GM18861 (cell line): ENCODE data around the gene ADRA1B.
A peak's percentile ranks its signal among the peaks of the same experiment; 100 is the strongest.
"Not testable (repeated sequence)": the region's sequence is repeated elsewhere in the genome, so short reads cannot be mapped to it uniquely, and the experiment has no call there.

Experiments used
- ATAC-seq: cut with Tn5 transposase; IDR thresholded peaks from one replicate; pipeline ENCODE4 v1.9.1; 2021; ENCODE audit not compliant: unreplicated experiment

The ADRA1B gene

GRCh38 chr5:159965031-159965837 is 49.0 kb downstream of the ADRA1B start:
- ATAC-seq, result no peak

DNA sequence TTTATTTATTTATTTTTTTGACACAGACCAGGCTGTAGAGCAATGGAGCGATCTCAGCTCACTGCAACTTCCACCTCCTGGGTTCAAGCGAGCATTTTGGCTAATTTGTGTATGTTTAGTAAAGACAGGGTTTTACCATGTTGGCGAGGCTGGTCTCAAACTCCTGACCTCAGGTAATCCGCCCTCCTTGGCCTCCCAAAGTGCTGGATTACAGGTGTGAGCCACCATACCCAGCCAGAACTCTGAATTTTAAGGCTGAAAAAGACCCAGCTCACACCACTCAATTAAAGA is 49.5 kb downstream of the ADRA1B start:
- not testable (repeated sequence) for ATAC-seq

- ATAC-seq, result no peak
Measured at GRCh38 chr5:159969966-159970365, 53.7 kb downstream of the ADRA1B start.

GRCh38 chr5:159971038-159971437 is 54.8 kb downstream of the ADRA1B start:
- ATAC-seq, result no peak

DNA sequence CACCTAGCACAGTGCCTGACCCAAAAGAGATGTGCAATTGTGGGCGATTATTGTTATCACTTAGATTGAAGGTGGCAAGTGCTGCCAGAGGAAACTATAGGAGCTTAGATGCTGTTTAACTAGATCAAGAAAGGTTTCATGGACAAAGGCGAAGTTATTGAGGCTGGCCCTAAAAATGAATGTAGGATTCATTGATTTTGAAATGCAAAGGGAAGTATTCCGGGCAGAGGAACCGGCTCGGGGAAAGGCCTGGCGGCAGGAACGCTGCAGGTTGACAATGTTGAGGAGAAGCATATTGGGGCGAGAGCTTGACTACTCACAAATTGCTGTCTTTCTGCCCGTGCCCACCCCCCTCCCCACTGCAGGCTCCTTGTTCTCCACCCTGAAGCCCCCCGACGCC is 55.2 kb downstream of the ADRA1B start:
- ATAC-seq, result no peak

- ATAC-seq, result no peak
Measured at GRCh38 chr5:159971931-159972461, 55.7 kb downstream of the ADRA1B start.

- no peak for ATAC-seq
Measured at GRCh38 chr5:159972538-159973362, 56.5 kb downstream of the ADRA1B start.

DNA sequence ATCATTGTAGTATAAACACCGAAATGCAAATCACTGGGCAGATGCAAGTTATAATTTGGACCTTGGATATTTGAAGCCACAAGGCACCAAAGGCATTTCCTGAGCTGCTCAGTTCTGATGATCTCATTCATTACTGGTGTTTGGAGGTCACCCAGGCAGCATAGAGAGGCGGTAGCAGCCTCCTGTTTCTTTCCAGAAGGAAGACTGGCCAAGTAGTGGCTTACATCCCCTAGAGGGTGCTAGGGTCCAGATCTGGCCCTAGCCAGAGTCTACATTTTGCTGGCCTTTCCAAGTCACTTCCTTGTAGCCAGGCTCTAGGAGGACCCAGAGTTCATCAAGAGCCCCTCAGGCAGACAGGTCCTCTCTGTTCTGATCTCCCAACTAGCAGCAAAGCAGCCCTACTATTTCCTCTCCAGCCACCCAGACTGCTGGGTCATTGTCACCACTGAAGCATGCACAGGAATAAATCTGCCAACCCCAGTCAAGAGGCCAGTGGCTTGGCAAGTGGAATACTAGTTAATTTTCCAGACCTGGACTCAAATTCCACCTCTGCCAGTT is 59.3 kb downstream of the ADRA1B start:
- ATAC-seq, result no peak

DNA sequence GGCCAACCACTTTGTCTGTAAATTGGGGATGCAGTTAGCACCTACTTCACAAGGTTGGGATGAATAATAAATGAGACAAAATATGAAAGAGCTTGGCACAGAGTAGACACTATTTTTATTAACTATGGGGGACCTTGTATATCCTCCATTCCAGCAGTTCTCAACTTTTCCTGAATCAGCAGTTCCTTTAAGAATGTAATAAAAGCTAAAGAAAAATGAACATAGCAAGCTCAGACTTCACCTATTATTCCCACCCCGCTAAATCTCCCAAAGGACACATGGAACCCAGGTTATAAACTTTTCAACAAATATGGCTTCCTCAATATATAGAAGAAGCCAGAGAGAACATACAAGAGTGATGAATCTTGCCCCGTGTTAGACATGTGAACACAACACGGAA is 60.6 kb downstream of the ADRA1B start:
- no peak for ATAC-seq

- no peak for ATAC-seq
Measured at GRCh38 chr5:159978358-159978757, 62.1 kb downstream of the ADRA1B start.

- no peak for ATAC-seq
Measured at GRCh38 chr5:159982421-159983173, 66.3 kb downstream of the ADRA1B start.

DNA sequence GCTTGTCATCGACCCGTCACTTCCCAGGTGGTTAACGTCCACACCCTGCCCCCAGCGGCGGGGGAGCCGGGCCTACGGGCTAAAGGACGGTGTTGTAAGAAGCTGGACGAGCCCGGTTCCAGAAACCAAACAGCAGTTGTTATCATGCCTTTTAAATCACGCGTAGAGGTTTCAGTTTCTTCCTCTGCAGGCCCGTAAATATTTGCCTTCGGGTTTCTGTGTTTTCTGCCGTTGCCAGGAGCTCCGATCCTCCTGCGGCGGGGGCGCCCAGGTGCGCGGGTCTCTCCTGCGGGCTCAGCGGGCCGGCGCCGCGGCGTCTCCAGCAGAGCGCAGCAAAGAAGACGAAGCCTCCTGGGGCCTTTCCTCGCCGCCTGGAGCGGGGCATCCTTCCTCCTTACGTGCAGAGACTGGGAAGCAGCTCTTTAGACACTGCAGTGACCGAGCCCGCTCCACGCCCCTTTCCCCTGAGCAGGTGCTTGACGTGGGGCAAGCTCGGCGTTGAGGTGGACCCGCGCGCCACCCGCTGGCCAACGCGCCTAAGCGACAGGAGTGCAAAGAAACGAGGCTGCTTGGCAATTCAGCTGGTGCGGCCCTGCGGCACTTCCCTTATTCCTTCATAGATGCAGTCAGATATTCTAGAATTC is 70.9 kb downstream of the ADRA1B start:
- ATAC-seq, result peak; percentile 85

DNA sequence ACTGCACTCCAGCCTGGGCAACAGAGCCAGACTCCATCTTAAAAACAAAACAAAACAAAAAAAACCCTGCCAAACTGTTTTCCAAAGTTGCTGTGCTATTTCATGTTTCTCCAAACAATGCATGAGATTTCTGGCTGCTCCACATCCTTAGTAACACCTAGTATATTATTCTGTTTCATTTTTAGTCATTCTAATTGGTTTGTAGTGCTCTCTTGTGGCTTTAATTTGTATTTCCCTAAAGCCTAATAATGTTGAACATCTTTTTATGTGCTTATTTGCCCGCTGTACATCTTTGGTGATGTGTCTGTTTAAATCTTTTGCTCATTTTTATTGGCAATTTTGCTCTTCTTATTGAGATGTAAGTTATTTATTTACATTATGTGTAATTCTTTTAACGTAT is 74.2 kb downstream of the ADRA1B start:
- ATAC-seq, result no peak

GRCh38 chr5:159992566-159992965 is 76.3 kb downstream of the ADRA1B start:
- ATAC-seq, result no peak

GRCh38 chr5:159993194-159993593 is 76.9 kb downstream of the ADRA1B start:
- ATAC-seq, result no peak

DNA sequence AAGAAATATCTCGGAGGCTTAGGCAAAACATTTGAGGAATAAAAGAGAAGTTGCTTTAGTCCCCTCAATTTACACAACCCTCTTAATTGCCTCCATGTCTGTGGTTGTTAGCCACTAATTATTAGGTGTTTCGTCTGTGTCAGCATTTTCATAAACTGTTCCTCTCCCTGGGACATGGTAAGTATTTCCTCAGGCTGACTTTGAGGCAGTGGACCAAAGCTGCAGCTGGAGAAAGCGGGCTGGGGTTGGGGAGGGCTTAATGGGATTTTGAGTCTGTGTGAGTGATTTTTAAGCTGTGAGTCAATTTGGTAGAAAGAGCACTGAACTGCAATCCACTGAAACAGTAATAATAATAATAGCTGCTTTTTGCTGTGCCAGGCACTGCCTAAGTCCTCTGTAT is 79.6 kb downstream of the ADRA1B start:
- ATAC-seq, result no peak

DNA sequence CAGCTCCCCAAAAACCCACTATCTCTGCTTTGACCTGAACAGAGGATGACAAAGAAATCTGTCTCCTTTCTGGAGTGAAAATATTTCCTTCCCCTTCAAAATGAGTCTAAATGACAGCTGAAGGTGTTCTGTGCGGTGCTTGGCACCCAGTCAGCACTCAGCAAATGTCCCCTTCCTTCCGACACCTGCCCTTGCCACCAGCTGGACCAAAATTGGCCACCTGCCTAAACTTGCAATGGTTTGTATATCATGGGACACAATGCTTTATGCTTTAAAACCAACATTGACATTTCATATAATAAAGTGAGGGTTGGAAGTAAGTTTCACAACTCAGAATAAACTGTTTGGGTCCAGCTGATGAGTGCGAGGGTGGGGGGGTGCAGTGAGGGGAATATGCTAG is 85.2 kb downstream of the ADRA1B start:
- no peak for ATAC-seq

DNA sequence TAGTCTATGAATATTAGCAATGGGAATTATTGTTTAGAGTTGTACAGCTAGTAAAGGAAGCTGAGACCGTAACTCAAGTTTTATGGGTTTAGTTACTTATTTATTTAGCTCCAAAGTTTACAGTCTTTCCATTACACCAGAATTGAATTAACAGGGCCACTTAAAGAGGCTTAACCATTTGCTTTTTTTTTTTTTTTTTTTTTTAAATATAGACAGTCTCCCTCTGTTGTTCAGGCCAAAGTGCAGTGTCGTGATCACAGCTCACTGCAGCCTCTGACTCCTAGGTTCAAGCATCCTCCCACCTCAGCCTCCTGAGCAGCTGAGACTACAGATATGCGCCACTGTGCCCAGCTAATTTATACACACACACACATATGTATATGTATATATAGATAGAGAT is 91.2 kb downstream of the ADRA1B start:
- ATAC-seq, result no peak

- ATAC-seq, result not testable (repeated sequence)
Measured at GRCh38 chr5:160008529-160008876, 92.2 kb downstream of the ADRA1B start.

GRCh38 chr5:160008877-160009590 is 92.8 kb downstream of the ADRA1B start, which contains the start of gene TTC1:
TTC1 (plus strand) TSS chr5:160009139; CDS start chr5:160010529, 1,390 bp downstream.
- peak; percentile 100 for ATAC-seq
